Measurements from ENCODE around the gene MGAT5. TPM values are rescaled to one million over a fixed set of nuclear protein-coding genes. Genes with fewer than 3 reads are reported as not detected.

MGAT5 gene
- total RNA-seq, 1 donor from 2014 or later = 36.8 TPM

- H3K4me3 Mint-ChIP-seq = no peak overlapping the region
- TF ChIP-seq, protein P1, sequence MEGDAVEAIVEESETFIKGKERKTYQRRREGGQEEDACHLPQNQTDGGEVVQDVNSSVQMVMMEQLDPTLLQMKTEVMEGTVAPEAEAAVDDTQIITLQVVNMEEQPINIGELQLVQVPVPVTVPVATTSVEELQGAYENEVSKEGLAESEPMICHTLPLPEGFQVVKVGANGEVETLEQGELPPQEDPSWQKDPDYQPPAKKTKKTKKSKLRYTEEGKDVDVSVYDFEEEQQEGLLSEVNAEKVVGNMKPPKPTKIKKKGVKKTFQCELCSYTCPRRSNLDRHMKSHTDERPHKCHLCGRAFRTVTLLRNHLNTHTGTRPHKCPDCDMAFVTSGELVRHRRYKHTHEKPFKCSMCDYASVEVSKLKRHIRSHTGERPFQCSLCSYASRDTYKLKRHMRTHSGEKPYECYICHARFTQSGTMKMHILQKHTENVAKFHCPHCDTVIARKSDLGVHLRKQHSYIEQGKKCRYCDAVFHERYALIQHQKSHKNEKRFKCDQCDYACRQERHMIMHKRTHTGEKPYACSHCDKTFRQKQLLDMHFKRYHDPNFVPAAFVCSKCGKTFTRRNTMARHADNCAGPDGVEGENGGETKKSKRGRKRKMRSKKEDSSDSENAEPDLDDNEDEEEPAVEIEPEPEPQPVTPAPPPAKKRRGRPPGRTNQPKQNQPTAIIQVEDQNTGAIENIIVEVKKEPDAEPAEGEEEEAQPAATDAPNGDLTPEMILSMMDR (conservative IDR thresholded peaks at IDR 0.05) = no peak
- no peaks in the 10 kb centered on the region for H3K27me3 Mint-ChIP-seq (ENCODE audit: low read depth)
- DNase-seq (ENCODE audit: low read depth, low spot score) = no peak
- no peaks in the 10 kb centered on the region for H3K36me3 Mint-ChIP-seq (ENCODE audit: low read depth)
- H3K4me1 Mint-ChIP-seq = no peaks in the 10 kb centered on the region
- H3K9me3 Mint-ChIP-seq = no peaks in the 10 kb centered on the region
- no peak overlapping the region for H3K27ac Mint-ChIP-seq (ENCODE audit: unreplicated experiment)
Measured at GRCh38 chr2:134457765-134458472, 204.0 kb downstream of the MGAT5 start.

GRCh38 chr2:134458473-134458853, 204.6 kb downstream of the MGAT5 start:
- no peak for DNase-seq (ENCODE audit: low read depth, low spot score)
- no peaks in the 10 kb centered on the region for H3K36me3 Mint-ChIP-seq (ENCODE audit: low read depth)
- H3K9me3 Mint-ChIP-seq = no peaks in the 10 kb centered on the region
- H3K27me3 Mint-ChIP-seq (ENCODE audit: low read depth) = no peaks in the 10 kb centered on the region
- no peak overlapping the region for H3K4me3 Mint-ChIP-seq
- TF ChIP-seq, protein P1 (conservative IDR thresholded peaks at IDR 0.05) = no peak
- H3K4me1 Mint-ChIP-seq = no peaks in the 10 kb centered on the region
- no peak overlapping the region for H3K27ac Mint-ChIP-seq (ENCODE audit: unreplicated experiment)

DNA sequence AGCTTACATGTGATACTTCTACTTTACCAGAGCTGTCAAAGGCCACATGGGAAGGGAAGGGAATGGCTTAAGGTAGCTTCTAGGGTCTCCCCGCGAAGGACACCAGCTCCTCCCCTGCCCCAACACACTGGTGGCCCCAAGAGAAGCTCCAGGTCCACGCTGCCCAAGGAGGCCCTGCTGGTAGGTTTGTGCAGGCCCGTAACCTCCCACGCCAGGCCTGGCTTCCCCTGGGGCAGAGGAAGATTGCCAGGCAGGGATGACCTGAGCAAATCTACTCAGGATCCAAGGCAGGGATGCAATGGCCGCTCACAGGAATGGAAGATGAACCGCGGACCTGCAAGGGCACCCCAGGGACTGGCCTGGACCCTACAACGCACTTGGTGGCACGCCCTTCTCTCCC, 205.1 kb downstream of the MGAT5 start:
- H3K4me3 Mint-ChIP-seq = no peak overlapping the region
- no peaks in the 10 kb centered on the region for H3K27me3 Mint-ChIP-seq (ENCODE audit: low read depth)
- H3K9me3 Mint-ChIP-seq = no peaks in the 10 kb centered on the region
- no peak for DNase-seq (ENCODE audit: low read depth, low spot score)
- TF ChIP-seq, protein P1 (conservative IDR thresholded peaks at IDR 0.05) = no peak
- no peak overlapping the region for H3K27ac Mint-ChIP-seq (ENCODE audit: unreplicated experiment)
- H3K36me3 Mint-ChIP-seq (ENCODE audit: low read depth) = no peaks in the 10 kb centered on the region
- H3K4me1 Mint-ChIP-seq = no peaks in the 10 kb centered on the region

DNA sequence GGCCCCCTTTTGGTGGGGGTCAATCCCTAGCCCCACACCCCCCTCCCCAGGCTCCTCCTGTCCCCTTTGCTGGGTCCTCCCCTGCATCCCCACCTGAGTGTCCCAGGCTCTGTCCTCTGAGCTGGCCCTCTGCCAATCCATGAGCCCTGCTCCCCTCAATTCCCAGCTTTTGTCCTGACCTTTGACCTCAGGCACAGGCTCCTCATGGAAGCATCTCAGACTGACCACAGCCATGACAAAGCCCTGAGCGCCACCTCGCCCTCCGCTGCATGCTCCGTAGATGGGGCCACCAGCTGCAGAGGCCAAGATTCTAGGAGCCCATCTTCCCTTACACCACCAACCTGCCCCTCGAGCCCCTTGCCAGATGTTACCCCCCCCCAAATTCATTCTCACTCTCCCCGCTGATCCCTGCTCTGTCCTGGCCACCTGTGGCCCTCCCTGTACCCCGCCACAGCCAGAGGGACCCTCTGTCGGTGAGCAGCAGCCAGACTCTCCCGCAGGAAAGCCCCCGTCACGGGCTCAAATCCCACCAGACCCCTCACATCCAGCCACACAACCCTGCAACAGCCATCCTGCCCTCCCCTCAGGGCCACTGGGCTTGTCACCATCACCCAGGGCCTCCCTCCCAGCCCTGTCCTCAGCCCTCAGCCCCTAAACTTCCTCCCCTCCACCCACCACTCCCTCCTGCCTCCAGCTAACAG, 206.0 kb downstream of the MGAT5 start:
- Mint-ChIP-seq H3K9me3 (no peaks in the 10 kb centered on the region), H3K4me1 (no peaks in the 10 kb centered on the region), H3K4me3 (no peak overlapping the region), H3K27ac (ENCODE audit: unreplicated experiment) (no peak overlapping the region), H3K36me3 (ENCODE audit: low read depth) (no peaks in the 10 kb centered on the region), H3K27me3 (ENCODE audit: low read depth) (no peaks in the 10 kb centered on the region)
- no peak for DNase-seq (ENCODE audit: low read depth, low spot score)
- TF ChIP-seq, protein P1 (conservative IDR thresholded peaks at IDR 0.05) = no peak

GRCh38 chr2:134460583-134460998, 206.7 kb downstream of the MGAT5 start:
- Mint-ChIP-seq H3K4me1 (peaks cover 4% of the 10 kb centered on the region), H3K27me3 (ENCODE audit: low read depth) (no peaks in the 10 kb centered on the region), H3K9me3 (no peaks in the 10 kb centered on the region), H3K4me3 (no peak overlapping the region), H3K27ac (ENCODE audit: unreplicated experiment) (no peak overlapping the region), H3K36me3 (ENCODE audit: low read depth) (no peaks in the 10 kb centered on the region)
- TF ChIP-seq, protein P1 (conservative IDR thresholded peaks at IDR 0.05) = peak; percentile 76
- peak; percentile 36 for DNase-seq (ENCODE audit: low read depth, low spot score)
